ENCODE data around the gene GNAS-AS1. TPM values are rescaled to one million over a fixed set of nuclear protein-coding genes. Genes with fewer than 3 reads are reported as not detected.

The GNAS-AS1 gene
- polyA plus RNA-seq, 1 donor, result 1.0 TPM

- DNase-seq, result no peak
Measured at GRCh38 chr20:58808271-58809046, 42.2 kb downstream of the GNAS-AS1 start.

GRCh38 chr20:58807801-58808200, 42.9 kb downstream of the GNAS-AS1 start:
- no peak for DNase-seq

GRCh38 chr20:58803533-58803932, 47.2 kb downstream of the GNAS-AS1 start:
- DNase-seq, result no peak

GRCh38 chr20:58802061-58802460, 48.6 kb downstream of the GNAS-AS1 start:
- DNase-seq, result no peak

- DNase-seq, result no peak
Measured at GRCh38 chr20:58800134-58800871, 50.4 kb downstream of the GNAS-AS1 start.

- no peak for DNase-seq
Measured at GRCh38 chr20:58797371-58798338, 53.0 kb downstream of the GNAS-AS1 start.

GRCh38 chr20:58795923-58796245, 54.8 kb downstream of the GNAS-AS1 start:
- no peak for DNase-seq

GRCh38 chr20:58795181-58795922, 55.4 kb downstream of the GNAS-AS1 start:
- no peak for DNase-seq

- no peak for DNase-seq
Measured at GRCh38 chr20:58794510-58795180, 56.1 kb downstream of the GNAS-AS1 start.

GRCh38 chr20:58793512-58794420, 56.9 kb downstream of the GNAS-AS1 start:
- no peak for DNase-seq

GRCh38 chr20:58792426-58792825, 58.3 kb downstream of the GNAS-AS1 start:
- DNase-seq, result no peak

- no peak for DNase-seq
Measured at GRCh38 chr20:58791286-58791685, 59.4 kb downstream of the GNAS-AS1 start.

GRCh38 chr20:58790454-58790853, 60.2 kb downstream of the GNAS-AS1 start:
- no peak for DNase-seq

GRCh38 chr20:58788896-58789544, 61.7 kb downstream of the GNAS-AS1 start:
- peak; percentile 25 for DNase-seq

- DNase-seq, result no peak
Measured at GRCh38 chr20:58787211-58788005, 63.3 kb downstream of the GNAS-AS1 start.

GRCh38 chr20:58784321-58785074, 66.2 kb downstream of the GNAS-AS1 start:
- no peak for DNase-seq

- DNase-seq, result no peak
Measured at GRCh38 chr20:58783511-58784011, 67.1 kb downstream of the GNAS-AS1 start.

- no peak for DNase-seq
Measured at GRCh38 chr20:58781138-58781537, 69.6 kb downstream of the GNAS-AS1 start.
